Measurements from ENCODE around the gene CD40LG. TPM values are rescaled to one million over a fixed set of nuclear protein-coding genes. Genes with fewer than 3 reads are reported as not detected.

The CD40LG gene
- total RNA-seq, 1 experiment from 2014 or later: not detected

DNA sequence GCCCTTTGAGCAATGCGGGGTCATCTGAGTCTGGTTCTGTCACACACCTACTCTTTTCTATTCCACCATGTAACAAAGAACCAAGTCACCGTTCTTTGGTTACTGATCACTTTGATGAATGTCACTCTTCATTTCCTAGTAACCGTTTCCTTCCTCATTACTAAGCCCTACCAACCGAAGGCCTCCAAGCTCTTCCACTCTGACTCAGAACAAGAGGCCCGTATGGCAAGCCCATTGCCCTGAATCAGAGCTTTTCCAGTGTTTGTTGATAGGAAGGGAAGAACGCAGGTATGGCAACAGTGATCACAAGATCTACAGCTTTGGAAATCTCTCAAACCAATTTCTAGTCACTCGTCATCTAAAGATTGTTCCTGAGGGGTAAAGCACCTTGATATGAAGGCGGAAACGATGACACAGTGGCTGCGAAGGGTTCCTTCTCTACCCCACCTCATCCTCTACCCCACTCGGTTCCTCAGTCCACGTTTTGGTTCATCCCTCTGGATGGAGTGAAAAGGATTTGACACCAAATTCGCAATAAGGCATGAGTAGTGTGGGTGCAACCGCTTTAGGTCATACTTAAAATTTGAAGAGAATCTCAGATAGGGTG lies 28.0 kb upstream of the CD40LG start:
- no peaks in the 10 kb centered on the region for H4K20me1 ChIP-seq (ENCODE audit: insufficient read depth)
- no TSS peak for BruUV-seq (replicated peaks)
- H3K4me1 ChIP-seq (replicated peaks; ENCODE audit: insufficient read depth): no peaks in the 10 kb centered on the region
- H3K9me3 ChIP-seq (ENCODE audit: insufficient read depth, low read depth): no peaks in the 10 kb centered on the region
- no peak overlapping the region for H3K27ac ChIP-seq
- H2AFZ ChIP-seq: no peak overlapping the region
- intact Hi-C loops (cut with micrococcal nuclease; ENCODE audit: unreplicated experiment): no loop called here
- ChIA-PET POLR2A (ENCODE audit: unreplicated experiment) (no interaction called here), CTCF (no interaction called here)
- TF ChIP-seq EZH2 (IDR thresholded peaks at IDR 0.05; ENCODE audit: low read depth): no peak
- TF ChIP-seq, protein P1, sequence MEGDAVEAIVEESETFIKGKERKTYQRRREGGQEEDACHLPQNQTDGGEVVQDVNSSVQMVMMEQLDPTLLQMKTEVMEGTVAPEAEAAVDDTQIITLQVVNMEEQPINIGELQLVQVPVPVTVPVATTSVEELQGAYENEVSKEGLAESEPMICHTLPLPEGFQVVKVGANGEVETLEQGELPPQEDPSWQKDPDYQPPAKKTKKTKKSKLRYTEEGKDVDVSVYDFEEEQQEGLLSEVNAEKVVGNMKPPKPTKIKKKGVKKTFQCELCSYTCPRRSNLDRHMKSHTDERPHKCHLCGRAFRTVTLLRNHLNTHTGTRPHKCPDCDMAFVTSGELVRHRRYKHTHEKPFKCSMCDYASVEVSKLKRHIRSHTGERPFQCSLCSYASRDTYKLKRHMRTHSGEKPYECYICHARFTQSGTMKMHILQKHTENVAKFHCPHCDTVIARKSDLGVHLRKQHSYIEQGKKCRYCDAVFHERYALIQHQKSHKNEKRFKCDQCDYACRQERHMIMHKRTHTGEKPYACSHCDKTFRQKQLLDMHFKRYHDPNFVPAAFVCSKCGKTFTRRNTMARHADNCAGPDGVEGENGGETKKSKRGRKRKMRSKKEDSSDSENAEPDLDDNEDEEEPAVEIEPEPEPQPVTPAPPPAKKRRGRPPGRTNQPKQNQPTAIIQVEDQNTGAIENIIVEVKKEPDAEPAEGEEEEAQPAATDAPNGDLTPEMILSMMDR (conservative IDR thresholded peaks at IDR 0.05): no peak
- H3K4me2 ChIP-seq: no peak overlapping the region
- H3F3A ChIP-seq (ENCODE audit: insufficient read depth, low read depth): no peaks in the 10 kb centered on the region
- no peaks in the 10 kb centered on the region for H3K36me3 ChIP-seq (ENCODE audit: low read depth)
- DNase-seq: no peak
- H3K79me2 ChIP-seq (ENCODE audit: low read depth): no peaks in the 10 kb centered on the region
- H3K4me3 ChIP-seq: no peak overlapping the region
- no peaks in the 10 kb centered on the region for H3K9me2 ChIP-seq (ENCODE audit: insufficient read depth)
- H3K27me3 ChIP-seq (ENCODE audit: insufficient read depth, low read depth): no peaks in the 10 kb centered on the region

DNA sequence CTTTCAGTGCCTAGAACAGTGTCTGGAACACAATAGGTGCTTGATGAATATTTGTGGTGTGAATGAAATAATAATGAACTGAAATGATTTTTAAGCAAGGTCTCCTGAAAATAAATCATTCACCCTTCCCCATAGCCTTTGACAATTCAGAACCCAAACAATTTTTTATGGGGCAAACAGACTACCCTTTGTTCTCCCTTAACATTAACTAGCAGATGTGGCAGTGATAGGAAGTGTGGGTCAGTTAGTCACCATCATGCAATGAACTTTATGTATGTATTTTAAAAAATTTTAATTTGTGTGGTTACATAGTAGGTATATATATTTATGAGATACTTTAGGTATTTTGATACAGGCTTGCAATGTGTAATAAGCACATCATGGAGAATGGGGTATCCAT lies 27.2 kb upstream of the CD40LG start:
- no TSS peak for BruUV-seq (replicated peaks)
- H3K9me3 ChIP-seq (ENCODE audit: insufficient read depth, low read depth): no peaks in the 10 kb centered on the region
- H3K4me2 ChIP-seq: no peak overlapping the region
- no peak overlapping the region for H2AFZ ChIP-seq
- no peaks in the 10 kb centered on the region for H3K36me3 ChIP-seq (ENCODE audit: low read depth)
- no peak overlapping the region for H3K4me3 ChIP-seq
- H3K27me3 ChIP-seq (ENCODE audit: insufficient read depth, low read depth): no peaks in the 10 kb centered on the region
- no peaks in the 10 kb centered on the region for H3K4me1 ChIP-seq (replicated peaks; ENCODE audit: insufficient read depth)
- intact Hi-C loops (cut with micrococcal nuclease; ENCODE audit: unreplicated experiment): no loop called here
- ChIA-PET POLR2A (ENCODE audit: unreplicated experiment) (no interaction called here), CTCF (no interaction called here)
- no peak overlapping the region for H3K27ac ChIP-seq
- H3F3A ChIP-seq (ENCODE audit: insufficient read depth, low read depth): no peaks in the 10 kb centered on the region
- no peaks in the 10 kb centered on the region for H4K20me1 ChIP-seq (ENCODE audit: insufficient read depth)
- H3K79me2 ChIP-seq (ENCODE audit: low read depth): no peaks in the 10 kb centered on the region
- no peaks in the 10 kb centered on the region for H3K9me2 ChIP-seq (ENCODE audit: insufficient read depth)
- DNase-seq: no peak
- TF ChIP-seq, protein P1 (conservative IDR thresholded peaks at IDR 0.05): no peak
- no peak for TF ChIP-seq EZH2 (IDR thresholded peaks at IDR 0.05; ENCODE audit: low read depth)

DNA sequence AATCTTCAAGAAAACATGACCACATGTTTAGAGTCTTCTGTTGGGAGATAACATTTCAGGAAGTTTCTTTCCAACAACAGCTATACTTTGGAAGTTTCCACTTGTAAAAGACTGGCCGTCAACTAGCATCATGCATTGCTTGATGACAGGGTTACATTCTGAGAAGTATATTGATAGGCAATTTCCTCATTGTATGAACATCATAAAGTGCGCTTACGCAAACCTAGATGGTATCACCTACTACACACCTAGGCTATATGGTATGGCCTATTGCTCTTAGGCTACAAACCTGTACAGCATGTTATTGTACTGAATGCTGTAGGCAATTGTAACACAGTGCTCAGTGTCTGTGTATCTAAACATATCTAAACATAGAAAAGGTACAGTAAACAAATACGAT lies 25.4 kb upstream of the CD40LG start:
- intact Hi-C loops (cut with micrococcal nuclease; ENCODE audit: unreplicated experiment): no loop called here
- Histone ChIP-seq H3K27me3 (ENCODE audit: insufficient read depth, low read depth) (no peaks in the 10 kb centered on the region), H3K9me3 (ENCODE audit: insufficient read depth, low read depth) (no peaks in the 10 kb centered on the region), H3K36me3 (ENCODE audit: low read depth) (no peaks in the 10 kb centered on the region), H3K79me2 (ENCODE audit: low read depth) (no peaks in the 10 kb centered on the region), H3K4me3 (no peak overlapping the region), H3K4me1 (replicated peaks; ENCODE audit: insufficient read depth) (no peaks in the 10 kb centered on the region), H3K27ac (no peak overlapping the region), H3K4me2 (no peak overlapping the region), H2AFZ (no peak overlapping the region), H4K20me1 (ENCODE audit: insufficient read depth) (no peaks in the 10 kb centered on the region), H3F3A (ENCODE audit: insufficient read depth, low read depth) (no peaks in the 10 kb centered on the region), H3K9me2 (ENCODE audit: insufficient read depth) (no peaks in the 10 kb centered on the region)
- no TSS peak for BruUV-seq (replicated peaks)
- POLR2A ChIA-PET (ENCODE audit: unreplicated experiment): no interaction called here
- no peak for DNase-seq
- CTCF ChIA-PET: no interaction called here
- TF ChIP-seq, protein P1 (conservative IDR thresholded peaks at IDR 0.05): no peak

Data from PC-9 (cell line).